Cardiac muscle cell (in vitro differentiated cells and primary cell): Measurements from ENCODE around the gene SFI1. TPM values are rescaled to one million over a fixed set of nuclear protein-coding genes. Genes with fewer than 3 reads are reported as not detected.
A peak's percentile ranks its signal among the peaks of the same experiment; 100 is the strongest.
"Not testable (repeated sequence)": the region's sequence is repeated elsewhere in the genome, so short reads cannot be mapped to it uniquely, and the experiment has no call there.

ENCODE experiments used
- DNase-seq, 2 donors: peaks; one replicate each; pipeline versions ENCODE4 v3.0.0 to v3.0.0-alpha.2; 2010 to 2017; ENCODE audit warnings: low read depth in 1 of 2, low spot score in 1 of 2
- H3K27ac ChIP-seq: fragments of 200-600 bp; sonication (generic); 2 replicates; pipeline ENCODE4 v1.5.1; 2016
- H3K27me3 ChIP-seq: fragments of 200-600 bp; sonication (generic); 2 replicates; pipeline ENCODE4 v1.6.0; 2016; ENCODE audit warnings: control low read depth
- H3K36me3 ChIP-seq: fragments of 200-600 bp; sonication (generic); 2 replicates; pipeline ENCODE4 v1.5.1; 2016; ENCODE audit warnings: control low read depth
- H3K4me1 ChIP-seq: fragments of 200-600 bp; sonication (generic); 2 replicates; pipeline ENCODE4 v1.8.1; 2017; ENCODE audit warnings: low read depth, mild to moderate bottlenecking, mixed run types
- H3K4me3 ChIP-seq: fragments of 200-600 bp; sonication (generic); 2 replicates; pipeline ENCODE4 v1.5.1; 2016; ENCODE audit warnings: mild to moderate bottlenecking
- H3K9me3 ChIP-seq: fragments of 200-600 bp; sonication (generic); 2 replicates; pipeline ENCODE4 v1.5.1; 2017; ENCODE audit warnings: low read depth, mild to moderate bottlenecking, control low read depth
- polyA plus RNA-seq: library from polyadenylated mRNA; unstranded; fragments of >200 nt; fragmentation: Nextera tagmentation; extraction: Ambion mirVana; gene quantifications from 2 replicates; pipeline ENCODE4 v1.2.1, GENCODE V29; 2016
- total RNA-seq: library from RNA; depleted of rRNA; stranded (reverse); fragments of >200 nt; gene quantifications from 2 replicates; pipeline ENCODE4 v1.2.3, GENCODE V29; 2016
- TF ChIP-seq, protein P1 (sequence below): IDR thresholded peaks from 2 replicates; pipeline ENCODE4 v1.5.1; 2012; ENCODE audit warnings: low read depth, mild to moderate bottlenecking, low read length

SFI1 gene
- total and polyA plus RNA-seq, 2 experiments from 2014 or later: 13.6 to 23.8 TPM

DNA sequence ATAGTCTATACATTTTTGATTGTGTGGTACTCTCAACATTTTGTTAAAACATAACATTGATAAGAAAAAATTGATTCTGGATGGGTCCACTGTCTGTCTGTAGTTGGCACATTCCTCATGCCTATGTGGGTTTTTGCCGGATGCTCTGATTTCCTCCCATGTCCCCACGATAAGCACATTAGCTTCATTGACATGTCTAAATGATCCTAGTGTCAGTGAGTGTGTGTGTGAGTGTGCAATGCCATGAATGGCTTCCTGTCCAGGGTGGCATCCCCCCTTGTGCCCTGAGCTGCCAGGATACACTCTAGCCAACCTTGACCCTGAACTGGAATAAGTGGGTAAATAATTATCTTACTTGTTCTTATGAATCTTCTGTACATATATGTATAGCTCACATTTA lies 5.4 kb downstream of the SFI1 start:
- Histone ChIP-seq H3K27me3 (no peaks in the 10 kb centered on the region), H3K4me3 (no peak overlapping the region), H3K36me3 (no peaks in the 10 kb centered on the region), H3K4me1 (no peaks in the 10 kb centered on the region), H3K9me3 (no peaks in the 10 kb centered on the region), H3K27ac (no peak overlapping the region)
- TF ChIP-seq, protein P1, sequence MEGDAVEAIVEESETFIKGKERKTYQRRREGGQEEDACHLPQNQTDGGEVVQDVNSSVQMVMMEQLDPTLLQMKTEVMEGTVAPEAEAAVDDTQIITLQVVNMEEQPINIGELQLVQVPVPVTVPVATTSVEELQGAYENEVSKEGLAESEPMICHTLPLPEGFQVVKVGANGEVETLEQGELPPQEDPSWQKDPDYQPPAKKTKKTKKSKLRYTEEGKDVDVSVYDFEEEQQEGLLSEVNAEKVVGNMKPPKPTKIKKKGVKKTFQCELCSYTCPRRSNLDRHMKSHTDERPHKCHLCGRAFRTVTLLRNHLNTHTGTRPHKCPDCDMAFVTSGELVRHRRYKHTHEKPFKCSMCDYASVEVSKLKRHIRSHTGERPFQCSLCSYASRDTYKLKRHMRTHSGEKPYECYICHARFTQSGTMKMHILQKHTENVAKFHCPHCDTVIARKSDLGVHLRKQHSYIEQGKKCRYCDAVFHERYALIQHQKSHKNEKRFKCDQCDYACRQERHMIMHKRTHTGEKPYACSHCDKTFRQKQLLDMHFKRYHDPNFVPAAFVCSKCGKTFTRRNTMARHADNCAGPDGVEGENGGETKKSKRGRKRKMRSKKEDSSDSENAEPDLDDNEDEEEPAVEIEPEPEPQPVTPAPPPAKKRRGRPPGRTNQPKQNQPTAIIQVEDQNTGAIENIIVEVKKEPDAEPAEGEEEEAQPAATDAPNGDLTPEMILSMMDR: no peak
- DNase-seq: no peak

DNA sequence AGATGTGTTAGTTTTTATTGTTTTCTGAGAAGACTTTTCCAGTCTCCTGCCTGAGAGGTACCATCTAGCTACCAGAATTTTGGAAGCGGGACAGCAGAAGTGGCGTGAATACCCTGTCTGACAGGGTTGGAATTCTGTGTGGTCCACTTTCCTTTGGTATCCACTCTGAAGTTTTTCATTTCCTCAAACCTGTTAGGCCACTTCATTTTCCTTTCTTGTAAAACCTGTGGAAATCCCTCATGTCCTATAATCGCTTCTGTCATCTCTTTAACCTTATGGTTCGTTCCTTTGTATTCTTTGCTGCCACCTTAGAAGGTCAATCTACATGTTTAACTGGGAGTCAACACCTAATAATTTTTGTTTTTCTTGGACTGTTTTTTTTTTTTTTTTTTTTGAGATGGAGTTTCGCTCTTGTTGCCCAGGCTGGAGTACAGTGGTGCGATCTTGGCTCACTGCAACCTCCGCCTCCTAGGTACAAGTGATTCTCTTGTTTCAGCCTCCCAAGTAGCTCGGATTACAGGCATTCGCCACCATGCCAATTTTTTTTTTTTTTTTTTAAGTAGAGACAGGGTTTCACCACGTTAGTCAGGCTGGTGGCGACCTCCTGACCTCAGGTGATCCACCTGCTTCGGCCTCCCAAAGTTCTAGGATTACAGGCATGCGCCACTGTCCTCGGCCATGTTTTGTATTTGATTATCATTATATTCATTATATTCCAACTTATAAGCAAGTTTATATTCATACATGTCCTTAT lies 7.1 kb downstream of the SFI1 start:
- TF ChIP-seq, protein P1: no peak
- Histone ChIP-seq H3K9me3 (no peaks in the 10 kb centered on the region), H3K4me3 (no peak overlapping the region), H3K27me3 (no peaks in the 10 kb centered on the region), H3K36me3 (no peaks in the 10 kb centered on the region), H3K27ac (no peak overlapping the region), H3K4me1 (no peaks in the 10 kb centered on the region)
- DNase-seq: no peak

DNA sequence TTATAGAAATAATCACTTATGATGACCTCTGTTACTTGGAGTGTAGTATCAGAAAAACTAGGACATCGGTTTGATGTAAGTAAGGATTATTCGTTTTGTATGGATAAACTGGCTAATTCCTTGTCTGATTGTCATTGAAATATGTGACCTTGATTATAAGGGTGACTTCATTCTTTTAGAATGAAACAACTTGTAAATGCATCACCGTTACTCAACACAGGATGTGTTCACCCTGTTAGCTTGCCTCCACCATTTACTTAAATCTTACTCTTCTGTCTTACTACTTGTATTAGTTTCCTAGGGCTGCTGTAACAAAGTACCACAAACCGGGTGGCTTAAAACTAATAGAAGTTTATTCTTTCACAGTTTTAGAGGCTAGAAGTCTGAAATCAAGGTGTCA lies 7.9 kb downstream of the SFI1 start:
- Histone ChIP-seq H3K4me1 (no peaks in the 10 kb centered on the region), H3K27ac (no peak overlapping the region), H3K9me3 (no peaks in the 10 kb centered on the region), H3K4me3 (no peak overlapping the region), H3K36me3 (no peaks in the 10 kb centered on the region), H3K27me3 (no peaks in the 10 kb centered on the region)
- TF ChIP-seq, protein P1: no peak
- peak in 1 of 2 donors; percentile 31 for DNase-seq

DNA sequence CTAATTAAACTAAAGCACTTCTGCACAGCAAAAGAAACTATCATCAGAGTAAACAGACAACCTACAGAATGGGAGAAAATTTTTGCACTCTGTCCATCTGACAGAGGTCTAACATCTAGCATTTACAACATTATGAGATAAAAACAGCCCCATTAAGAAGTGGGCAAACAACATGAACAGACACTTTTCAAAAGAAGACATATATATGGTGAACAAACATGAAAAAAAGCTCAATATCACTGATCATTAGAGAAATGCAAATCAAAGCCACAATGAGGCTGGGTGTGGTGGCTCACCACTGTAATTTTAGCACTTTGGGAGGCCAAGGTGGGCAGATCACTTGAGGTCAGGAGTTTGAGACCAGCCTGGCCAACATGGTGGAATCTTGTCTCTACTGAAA lies 11.2 kb downstream of the SFI1 start:
- not testable (repeated sequence) for H3K27me3 ChIP-seq, H3K4me1 ChIP-seq, H3K4me3 ChIP-seq, H3K36me3 ChIP-seq, DNase-seq, H3K27ac ChIP-seq, H3K9me3 ChIP-seq

DNA sequence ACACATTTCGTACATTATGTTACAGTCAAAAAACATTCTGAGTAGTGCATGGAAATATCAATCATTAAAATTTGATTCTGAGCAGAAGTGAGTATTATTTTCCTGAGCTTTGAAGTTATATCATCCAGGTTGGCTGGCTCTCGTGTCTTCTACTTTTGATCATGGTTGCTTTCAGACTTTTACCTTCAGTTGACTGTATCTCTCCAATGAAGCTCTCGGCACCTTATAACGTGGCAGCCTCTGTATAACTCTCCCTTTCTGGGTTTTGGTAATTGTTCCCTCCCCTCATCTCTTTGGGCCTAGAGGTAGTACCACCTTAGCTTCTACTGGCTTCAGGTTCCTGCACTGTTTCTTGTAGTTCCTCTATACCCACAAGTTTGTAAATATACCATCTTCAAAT lies 12.2 kb downstream of the SFI1 start:
- DNase-seq: no peak
- no peaks in the 10 kb centered on the region for H3K9me3 ChIP-seq
- H3K4me3 ChIP-seq: no peak overlapping the region
- no peaks in the 10 kb centered on the region for H3K4me1 ChIP-seq
- TF ChIP-seq, protein P1: no peak
- no peak overlapping the region for H3K27ac ChIP-seq
- no peaks in the 10 kb centered on the region for H3K36me3 ChIP-seq
- H3K27me3 ChIP-seq: no peaks in the 10 kb centered on the region

DNA sequence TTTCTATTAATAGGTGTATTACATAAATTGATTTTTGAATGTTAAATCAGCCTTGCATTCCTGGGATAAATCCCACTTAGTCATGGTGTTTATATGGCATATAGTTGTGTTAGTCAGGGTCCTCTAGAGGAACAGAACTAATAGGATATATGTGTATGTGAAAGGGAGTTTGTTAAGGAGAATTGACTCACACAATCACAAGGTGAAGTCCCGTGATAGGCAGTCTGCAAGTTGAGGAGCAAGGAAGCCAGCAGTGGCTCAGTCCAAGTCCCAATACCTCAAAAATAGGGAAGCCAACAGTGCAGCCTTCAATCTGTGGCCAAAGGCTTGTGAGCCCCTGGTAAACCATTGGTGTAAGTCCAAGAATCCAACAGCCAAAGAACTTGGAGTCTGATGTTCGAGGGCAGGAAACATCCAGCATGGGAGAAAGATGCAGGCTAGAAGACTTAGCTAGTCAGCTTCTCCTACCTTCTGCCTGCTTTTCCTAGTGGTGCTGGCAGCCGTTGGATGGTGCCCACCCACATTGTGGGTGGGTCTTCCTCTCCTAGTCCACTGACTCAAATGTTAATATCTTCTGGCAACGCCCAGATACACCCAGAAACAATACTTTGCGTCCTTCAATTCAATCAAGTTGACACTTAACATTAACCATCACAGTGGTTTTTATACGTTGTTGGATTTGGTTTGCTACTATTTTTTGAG lies 12.9 kb downstream of the SFI1 start:
- Histone ChIP-seq H3K4me3 (no peak overlapping the region), H3K4me1 (no peaks in the 10 kb centered on the region), H3K27ac (no peak overlapping the region), H3K36me3 (no peaks in the 10 kb centered on the region), H3K9me3 (no peaks in the 10 kb centered on the region), H3K27me3 (no peaks in the 10 kb centered on the region)
- TF ChIP-seq, protein P1: no peak
- no peak for DNase-seq
